ENCODE data around the gene LIPC. TPM values are rescaled to one million over a fixed set of nuclear protein-coding genes. Genes with fewer than 3 reads are reported as not detected.

The LIPC gene
- total and polyA plus RNA-seq, 3 donors from 2014 or later, result 0.12 to 0.37 TPM; not detected in 1

- peaks cover 10% of the 10 kb centered on the region for H3K4me1 ChIP-seq
- TF ChIP-seq POLR2A (IDR thresholded peaks at IDR 0.05), result no peak
- TF ChIP-seq, protein P1, sequence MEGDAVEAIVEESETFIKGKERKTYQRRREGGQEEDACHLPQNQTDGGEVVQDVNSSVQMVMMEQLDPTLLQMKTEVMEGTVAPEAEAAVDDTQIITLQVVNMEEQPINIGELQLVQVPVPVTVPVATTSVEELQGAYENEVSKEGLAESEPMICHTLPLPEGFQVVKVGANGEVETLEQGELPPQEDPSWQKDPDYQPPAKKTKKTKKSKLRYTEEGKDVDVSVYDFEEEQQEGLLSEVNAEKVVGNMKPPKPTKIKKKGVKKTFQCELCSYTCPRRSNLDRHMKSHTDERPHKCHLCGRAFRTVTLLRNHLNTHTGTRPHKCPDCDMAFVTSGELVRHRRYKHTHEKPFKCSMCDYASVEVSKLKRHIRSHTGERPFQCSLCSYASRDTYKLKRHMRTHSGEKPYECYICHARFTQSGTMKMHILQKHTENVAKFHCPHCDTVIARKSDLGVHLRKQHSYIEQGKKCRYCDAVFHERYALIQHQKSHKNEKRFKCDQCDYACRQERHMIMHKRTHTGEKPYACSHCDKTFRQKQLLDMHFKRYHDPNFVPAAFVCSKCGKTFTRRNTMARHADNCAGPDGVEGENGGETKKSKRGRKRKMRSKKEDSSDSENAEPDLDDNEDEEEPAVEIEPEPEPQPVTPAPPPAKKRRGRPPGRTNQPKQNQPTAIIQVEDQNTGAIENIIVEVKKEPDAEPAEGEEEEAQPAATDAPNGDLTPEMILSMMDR (IDR thresholded peaks at IDR 0.05), result no peak
- H3K36me3 ChIP-seq (ENCODE audit: low read depth, missing control alignments), result no peaks in the 10 kb centered on the region
- H3K9me3 ChIP-seq, result no peaks in the 10 kb centered on the region
- DNase-seq, result no peak
- intact Hi-C loops (cut with DNase I; ENCODE audit: low total_unique reads), result no loop called here
- WGBS, 2 donors, result 92 to 97% methylated on average over 25 to 26 of the region's 26 CpGs
- no peak overlapping the region for H3K27ac ChIP-seq
- H3K27me3 ChIP-seq, result no peaks in the 10 kb centered on the region
- H3K4me3 ChIP-seq, result no peak overlapping the region
Observed at GRCh38 chr15:58548308-58549012, 116.7 kb downstream of the LIPC start.

DNA sequence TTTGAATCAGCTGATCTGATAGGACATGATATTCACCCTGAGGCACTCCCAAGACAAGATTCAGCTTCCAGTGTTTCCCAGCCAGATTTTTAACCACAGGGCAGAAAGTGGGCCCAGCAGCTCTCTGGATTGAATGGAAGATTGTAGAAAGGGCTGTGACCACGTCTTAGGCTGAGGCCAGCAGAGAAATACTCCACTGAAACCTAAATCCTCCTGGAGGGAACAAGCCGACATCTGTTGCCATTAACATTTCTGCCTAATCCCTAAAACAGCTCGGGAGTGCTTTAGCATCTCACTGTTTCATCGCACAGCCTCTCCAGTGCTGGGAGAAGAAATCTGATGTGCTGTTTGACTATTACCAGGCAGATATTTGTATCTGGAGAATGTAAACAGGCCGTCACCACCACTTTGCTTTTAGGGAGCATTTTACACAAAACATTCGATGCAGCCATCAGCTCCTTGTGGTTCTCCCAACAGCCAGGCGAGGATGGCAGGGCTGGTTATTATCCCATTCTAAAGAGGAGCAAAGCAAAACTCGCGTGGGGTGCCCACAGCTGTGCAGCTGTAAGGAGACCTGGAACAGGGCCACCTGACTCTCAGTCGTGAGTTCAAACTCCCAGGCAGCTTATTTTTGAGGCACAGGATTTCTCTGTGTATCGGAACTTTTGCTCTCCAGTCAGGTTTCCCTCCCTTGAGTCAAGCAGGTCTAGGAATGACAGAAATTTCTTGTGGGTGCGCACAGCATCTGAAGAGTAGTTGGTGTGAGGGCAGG, 117.4 kb downstream of the LIPC start:
- no peak overlapping the region for H3K27ac ChIP-seq
- no peaks in the 10 kb centered on the region for H3K36me3 ChIP-seq (ENCODE audit: low read depth, missing control alignments)
- H3K4me1 ChIP-seq, result peaks cover 10% of the 10 kb centered on the region
- H3K4me3 ChIP-seq, result no peak overlapping the region
- DNase-seq, result no peak
- H3K9me3 ChIP-seq, result no peaks in the 10 kb centered on the region
- intact Hi-C loops (cut with DNase I; ENCODE audit: low total_unique reads), result no loop called here
- H3K27me3 ChIP-seq, result no peaks in the 10 kb centered on the region
- TF ChIP-seq POLR2A (IDR thresholded peaks at IDR 0.05), result no peak
- TF ChIP-seq, protein P1 (IDR thresholded peaks at IDR 0.05), result no peak
- 89 to 92% methylated on average over 12 of the region's 12 CpGs for WGBS, 2 donors

- Histone ChIP-seq H3K9me3 (no peaks in the 10 kb centered on the region), H3K27ac (no peak overlapping the region), H3K4me1 (peaks cover 10% of the 10 kb centered on the region), H3K27me3 (no peaks in the 10 kb centered on the region), H3K4me3 (no peak overlapping the region), H3K36me3 (ENCODE audit: low read depth, missing control alignments) (no peaks in the 10 kb centered on the region)
- DNase-seq, result no peak
- intact Hi-C loops (cut with DNase I; ENCODE audit: low total_unique reads), result no loop called here
- 95% methylated on average over 7 of the region's 7 CpGs for WGBS, 2 donors
- TF ChIP-seq, protein P1 (IDR thresholded peaks at IDR 0.05), result no peak
- TF ChIP-seq POLR2A (IDR thresholded peaks at IDR 0.05), result no peak
Observed at GRCh38 chr15:58549785-58550074, 117.9 kb downstream of the LIPC start.

- TF ChIP-seq POLR2A (IDR thresholded peaks at IDR 0.05), result no peak
- TF ChIP-seq, protein P1 (IDR thresholded peaks at IDR 0.05), result no peak
- Histone ChIP-seq H3K4me1 (peaks cover 9% of the 10 kb centered on the region), H3K9me3 (no peaks in the 10 kb centered on the region), H3K27ac (no peak overlapping the region), H3K36me3 (ENCODE audit: low read depth, missing control alignments) (no peaks in the 10 kb centered on the region), H3K27me3 (no peaks in the 10 kb centered on the region), H3K4me3 (no peak overlapping the region)
- DNase-seq, result no peak
- 86 to 87% methylated on average over 10 of the region's 10 CpGs for WGBS, 2 donors
- intact Hi-C loops (cut with DNase I; ENCODE audit: low total_unique reads), result no loop called here
Observed at GRCh38 chr15:58551084-58551763, 119.4 kb downstream of the LIPC start.

Measured in testis (tissue), 3 donors.